ENCODE results near the gene SLC26A11.
A peak's percentile ranks its signal among the peaks of the same experiment; 100 is the strongest.

SLC26A11 gene

GRCh38 chr17:80220054-80220735 is at the start of gene SLC26A11, which contains the start of gene SGSH:
SLC26A11 (plus strand) TSS chr17:80220427; CDS start chr17:80221561, 1,134 bp downstream.
SGSH (minus strand) TSS chr17:80220333; CDS start chr17:80220313, 20 bp downstream.
- DNase-seq, result peak; percentile 66

- no peak for DNase-seq
Measured at GRCh38 chr17:80171681-80172080, 48.5 kb upstream of the SLC26A11 start.

GRCh38 chr17:80173126-80173525 is 47.1 kb upstream of the SLC26A11 start:
- no peak for DNase-seq

- DNase-seq, result no peak
Measured at GRCh38 chr17:80173916-80174315, 46.3 kb upstream of the SLC26A11 start.

GRCh38 chr17:80176757-80177156 is 43.5 kb upstream of the SLC26A11 start:
- no peak for DNase-seq

GRCh38 chr17:80177986-80178595 is 42.1 kb upstream of the SLC26A11 start:
- DNase-seq, result no peak

- DNase-seq, result no peak
Measured at GRCh38 chr17:80180192-80180591, 40.0 kb upstream of the SLC26A11 start.

GRCh38 chr17:80181431-80181830 is 38.8 kb upstream of the SLC26A11 start:
- no peak for DNase-seq

GRCh38 chr17:80182118-80182844 is 37.9 kb upstream of the SLC26A11 start:
- no peak for DNase-seq

GRCh38 chr17:80182845-80183223 is 37.4 kb upstream of the SLC26A11 start:
- no peak for DNase-seq

- DNase-seq, result no peak
Measured at GRCh38 chr17:80183581-80184422, 36.4 kb upstream of the SLC26A11 start.

GRCh38 chr17:80184423-80184714 is 35.9 kb upstream of the SLC26A11 start:
- no peak for DNase-seq

- DNase-seq, result no peak
Measured at GRCh38 chr17:80185968-80186367, 34.3 kb upstream of the SLC26A11 start.

GRCh38 chr17:80187090-80187489 is 33.1 kb upstream of the SLC26A11 start:
- DNase-seq, result no peak

GRCh38 chr17:80187515-80187941 is 32.7 kb upstream of the SLC26A11 start:
- no peak for DNase-seq

- DNase-seq, result no peak
Measured at GRCh38 chr17:80189611-80190010, 30.6 kb upstream of the SLC26A11 start.

GRCh38 chr17:80190716-80191115 is 29.5 kb upstream of the SLC26A11 start:
- no peak for DNase-seq

- no peak for DNase-seq
Measured at GRCh38 chr17:80191192-80191591, 29.0 kb upstream of the SLC26A11 start.

GRCh38 chr17:80191865-80192661 is 28.2 kb upstream of the SLC26A11 start:
- no peak for DNase-seq

- DNase-seq, result no peak
Measured at GRCh38 chr17:80195141-80195540, 25.1 kb upstream of the SLC26A11 start.

GRCh38 chr17:80195671-80196529 is 24.3 kb upstream of the SLC26A11 start:
- DNase-seq, result peak; percentile 71
